Neural cell (in vitro differentiated cells): Measurements from ENCODE around the gene SUSD3. TPM values are rescaled to one million over a fixed set of nuclear protein-coding genes. Genes with fewer than 3 reads are reported as not detected.

Experiments used
- H2AFZ ChIP-seq: fragments of 200-600, 300-800 bp; sonication (generic), shearing (Covaris generic); 2 replicates; pipeline ENCODE4 v1.6.0; 2014; ENCODE audit warnings: low read depth, mild to moderate bottlenecking, antibody characterized with exemption, low read length, moderate library complexity
- H3F3A ChIP-seq: fragments of 200-600 bp; shearing (Covaris generic); 2 replicates; pipeline ENCODE4 v1.6.1; 2016; ENCODE audit warnings: mild to moderate bottlenecking, moderate library complexity, mixed read lengths, antibody characterized with exemption, low read length; ENCODE audit not compliant: insufficient read depth, poor library complexity, severe bottlenecking
- H3K27ac ChIP-seq: fragments of 200-600, 300-800 bp; sonication (generic), shearing (Covaris generic); 2 replicates; pipeline ENCODE4 v1.5.1; 2014; ENCODE audit warnings: mild to moderate bottlenecking, low read length, moderate library complexity
- H3K27me3 ChIP-seq: fragments of 300-800, 200-600 bp; sonication (generic), shearing (Covaris generic); 2 replicates; pipeline ENCODE4 v1.6.0; 2014; ENCODE audit warnings: mild to moderate bottlenecking, low read depth, low read length, moderate library complexity; ENCODE audit not compliant: insufficient read depth
- H3K36me3 ChIP-seq: fragments of 300-800, 200-600 bp; sonication (generic), shearing (Covaris generic); 2 replicates; pipeline ENCODE4 v1.5.1; 2014; ENCODE audit warnings: mild to moderate bottlenecking, antibody characterized with exemption, low read length, moderate library complexity; ENCODE audit not compliant: insufficient read depth
- H3K4me2 ChIP-seq: fragments of 300-800, 200-600 bp; sonication (generic), shearing (Covaris generic); 2 replicates; pipeline ENCODE4 v1.6.0; 2014; ENCODE audit warnings: mild to moderate bottlenecking, low read length
- H3K4me3 ChIP-seq: fragments of 300-800, 200-600 bp; sonication (generic), shearing (Covaris generic); 2 replicates; pipeline ENCODE4 v1.5.1; 2014; ENCODE audit warnings: mild to moderate bottlenecking, low read length, moderate library complexity
- H3K79me2 ChIP-seq: fragments of 200-600 bp; shearing (Covaris generic); replicated peaks from 2 replicates; pipeline ENCODE4 v1.6.0; 2014; ENCODE audit warnings: mild to moderate bottlenecking, low read length, moderate library complexity; ENCODE audit not compliant: insufficient read depth
- H3K9ac ChIP-seq: fragments of 300-800, 200-600 bp; sonication (generic), shearing (Covaris generic); 2 replicates; pipeline ENCODE4 v1.6.1; 2016; ENCODE audit warnings: mild to moderate bottlenecking, low read length, mixed read lengths
- H3K9me2 ChIP-seq: fragments of 200-600 bp; shearing (Covaris generic); 2 replicates; pipeline ENCODE4 v1.6.1; 2016; ENCODE audit warnings: mild to moderate bottlenecking, low read length, mixed read lengths; ENCODE audit not compliant: insufficient read depth
- H3K9me3 ChIP-seq: fragments of 200-600, 300-800 bp; sonication (generic), shearing (Covaris generic); 2 replicates; pipeline ENCODE4 v1.6.1; 2016; ENCODE audit warnings: mild to moderate bottlenecking, mixed run types, low read length, moderate library complexity, mixed read lengths
- H4K20me1 ChIP-seq: fragments of 200-600 bp; shearing (Covaris generic); 2 replicates; pipeline ENCODE4 v1.6.1; 2016; ENCODE audit warnings: mild to moderate bottlenecking, mixed run types; ENCODE audit not compliant: insufficient read depth
- EP300 ChIP-seq: fragments of 450-650 bp; conservative IDR thresholded peaks from 2 replicates; pipeline ENCODE4 v1.6.1; 2014; ENCODE audit warnings: antibody characterized with exemption, mild to moderate bottlenecking, moderate library complexity; ENCODE audit not compliant: poor library complexity, severe bottlenecking
- EZH2 ChIP-seq: fragments of 200-600, 300-800 bp; shearing (Covaris generic), sonication (generic); IDR thresholded peaks from 2 replicates; pipeline ENCODE4 v1.6.1; 2014; ENCODE audit warnings: antibody characterized with exemption, low read length, borderline replicate concordance, mild to moderate bottlenecking; ENCODE audit not compliant: insufficient read depth, poor library complexity, severe bottlenecking
- MXI1 ChIP-seq: fragments of 450-650 bp; conservative IDR thresholded peaks from 2 replicates; pipeline ENCODE4 v1.6.1; 2014; ENCODE audit warnings: antibody characterized with exemption, mild to moderate bottlenecking; ENCODE audit not compliant: poor library complexity, severe bottlenecking
- POLR2AphosphoS5 ChIP-seq: IDR thresholded peaks from 2 replicates; pipeline ENCODE4 v1.6.1; 2012
- RAD21 ChIP-seq: fragments of 450-650 bp; conservative IDR thresholded peaks from 2 replicates; pipeline ENCODE4 v1.6.1; 2014; ENCODE audit warnings: antibody characterized with exemption, mild to moderate bottlenecking, moderate library complexity
- SMC3 ChIP-seq: fragments of 450-650 bp; conservative IDR thresholded peaks from 2 replicates; pipeline ENCODE4 v1.6.1; 2014; ENCODE audit warnings: antibody characterized with exemption, mild to moderate bottlenecking, moderate library complexity; ENCODE audit not compliant: poor library complexity
- TAF1 ChIP-seq: IDR thresholded peaks from 2 replicates; pipeline ENCODE4 v1.6.1; 2012; ENCODE audit warnings: low read depth
- polyA plus RNA-seq: library from polyadenylated mRNA; depleted of rRNA; stranded (reverse); fragments of >200 nt; gene quantifications from 2 replicates; pipeline ENCODE4 v1.2.3, GENCODE V29; 2014
- TF ChIP-seq, protein P1 (sequence below): IDR thresholded peaks from 2 replicates; pipeline ENCODE4 v1.6.1; 2012; ENCODE audit warnings: borderline replicate concordance
- TF ChIP-seq, protein P2 (sequence below): fragments of 450-650 bp; IDR thresholded peaks from 2 replicates; pipeline ENCODE4 v1.5.1; 2014; ENCODE audit warnings: antibody characterized with exemption, mild to moderate bottlenecking, moderate library complexity; ENCODE audit not compliant: poor library complexity, severe bottlenecking

SUSD3 gene
- polyA plus RNA-seq, 1 donor from 2014 or later: not detected

DNA sequence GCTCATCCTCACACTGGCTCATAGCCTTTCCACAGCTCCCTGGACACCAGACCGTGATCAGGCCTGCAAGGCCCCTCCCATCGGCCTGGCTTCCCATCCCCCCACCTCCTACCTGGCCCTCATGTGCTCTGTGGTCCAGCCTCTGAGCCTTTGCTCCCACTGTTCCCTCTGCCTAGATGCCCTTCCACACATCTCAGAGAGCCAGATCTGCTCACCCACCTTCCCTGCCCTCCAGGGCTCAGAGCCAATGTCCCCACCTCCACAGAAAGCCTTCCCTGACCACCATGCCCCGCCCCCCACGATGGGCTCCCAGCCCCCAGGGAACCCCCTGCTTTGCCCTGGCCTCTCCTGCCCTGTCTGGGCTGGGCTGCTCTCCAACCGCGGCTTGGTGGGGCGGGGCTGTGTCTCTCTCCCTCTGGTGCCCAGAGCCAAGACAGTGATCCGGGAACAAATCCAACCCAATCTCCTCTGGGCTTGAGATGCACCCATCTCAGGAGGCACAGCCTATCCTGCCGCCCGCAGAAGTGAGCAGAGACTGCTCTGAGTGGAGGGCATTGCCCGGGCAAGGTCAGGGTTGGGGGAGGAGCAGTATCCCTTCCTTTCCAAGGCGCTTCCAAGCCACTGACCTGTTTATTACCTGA lies 73.9 kb downstream of the SUSD3 start:
- no peaks in the 10 kb centered on the region for H3K79me2 ChIP-seq
- H2AFZ ChIP-seq: no peak overlapping the region
- no peaks in the 10 kb centered on the region for H3K9me2 ChIP-seq
- H4K20me1 ChIP-seq: no peaks in the 10 kb centered on the region
- no peak overlapping the region for H3K4me3 ChIP-seq
- H3F3A ChIP-seq: no peaks in the 10 kb centered on the region
- H3K36me3 ChIP-seq: no peaks in the 10 kb centered on the region
- no peak overlapping the region for H3K4me2 ChIP-seq
- no peaks in the 10 kb centered on the region for H3K9me3 ChIP-seq
- H3K27me3 ChIP-seq: no peaks in the 10 kb centered on the region
- H3K9ac ChIP-seq: no peak overlapping the region
- H3K27ac ChIP-seq: no peak overlapping the region
- TF ChIP-seq EZH2 (no peak), SMC3 (no peak)
- TF ChIP-seq, protein P1, sequence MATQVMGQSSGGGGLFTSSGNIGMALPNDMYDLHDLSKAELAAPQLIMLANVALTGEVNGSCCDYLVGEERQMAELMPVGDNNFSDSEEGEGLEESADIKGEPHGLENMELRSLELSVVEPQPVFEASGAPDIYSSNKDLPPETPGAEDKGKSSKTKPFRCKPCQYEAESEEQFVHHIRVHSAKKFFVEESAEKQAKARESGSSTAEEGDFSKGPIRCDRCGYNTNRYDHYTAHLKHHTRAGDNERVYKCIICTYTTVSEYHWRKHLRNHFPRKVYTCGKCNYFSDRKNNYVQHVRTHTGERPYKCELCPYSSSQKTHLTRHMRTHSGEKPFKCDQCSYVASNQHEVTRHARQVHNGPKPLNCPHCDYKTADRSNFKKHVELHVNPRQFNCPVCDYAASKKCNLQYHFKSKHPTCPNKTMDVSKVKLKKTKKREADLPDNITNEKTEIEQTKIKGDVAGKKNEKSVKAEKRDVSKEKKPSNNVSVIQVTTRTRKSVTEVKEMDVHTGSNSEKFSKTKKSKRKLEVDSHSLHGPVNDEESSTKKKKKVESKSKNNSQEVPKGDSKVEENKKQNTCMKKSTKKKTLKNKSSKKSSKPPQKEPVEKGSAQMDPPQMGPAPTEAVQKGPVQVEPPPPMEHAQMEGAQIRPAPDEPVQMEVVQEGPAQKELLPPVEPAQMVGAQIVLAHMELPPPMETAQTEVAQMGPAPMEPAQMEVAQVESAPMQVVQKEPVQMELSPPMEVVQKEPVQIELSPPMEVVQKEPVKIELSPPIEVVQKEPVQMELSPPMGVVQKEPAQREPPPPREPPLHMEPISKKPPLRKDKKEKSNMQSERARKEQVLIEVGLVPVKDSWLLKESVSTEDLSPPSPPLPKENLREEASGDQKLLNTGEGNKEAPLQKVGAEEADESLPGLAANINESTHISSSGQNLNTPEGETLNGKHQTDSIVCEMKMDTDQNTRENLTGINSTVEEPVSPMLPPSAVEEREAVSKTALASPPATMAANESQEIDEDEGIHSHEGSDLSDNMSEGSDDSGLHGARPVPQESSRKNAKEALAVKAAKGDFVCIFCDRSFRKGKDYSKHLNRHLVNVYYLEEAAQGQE: no peak

DNA sequence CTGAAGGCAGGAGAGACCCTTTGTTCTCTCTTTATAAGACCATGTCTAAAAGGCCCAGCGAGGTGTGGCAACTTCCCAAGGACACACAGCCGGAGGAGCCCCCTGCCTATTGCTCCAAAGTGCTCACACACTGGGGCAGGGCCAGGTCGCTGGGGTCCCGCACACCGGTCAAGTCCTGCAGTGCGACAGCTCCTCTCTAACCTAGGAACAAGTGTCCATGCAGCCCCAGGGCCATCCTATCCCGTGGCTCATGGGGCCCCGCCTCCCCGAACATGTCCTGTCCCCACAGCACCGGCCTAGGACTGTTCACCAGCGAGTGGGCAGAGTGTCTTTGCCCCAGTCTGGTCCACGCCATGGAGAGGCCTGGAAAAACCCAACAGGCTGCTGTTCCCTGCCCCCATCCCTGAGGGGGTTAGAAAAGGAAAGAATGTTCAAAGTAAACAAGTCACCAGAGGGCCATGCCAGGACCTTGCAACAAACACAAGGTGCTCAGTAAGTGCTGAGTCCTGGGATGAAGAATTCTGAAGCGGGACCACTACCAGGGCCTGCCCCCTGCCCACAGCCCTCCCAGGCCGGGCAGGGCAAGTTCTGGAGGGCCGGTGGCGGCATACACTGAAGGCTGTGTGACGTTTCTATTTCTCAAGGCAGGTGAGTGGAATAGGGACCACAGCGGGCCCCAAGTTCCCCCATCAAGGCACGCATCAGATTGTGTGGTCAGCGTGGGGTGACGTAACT lies 74.6 kb downstream of the SUSD3 start:
- Histone ChIP-seq H3K27ac (no peak overlapping the region), H3F3A (no peaks in the 10 kb centered on the region), H3K9me3 (no peaks in the 10 kb centered on the region), H3K36me3 (no peaks in the 10 kb centered on the region), H3K27me3 (no peaks in the 10 kb centered on the region), H3K4me2 (peak overlapping the region; percentile 62), H3K79me2 (no peaks in the 10 kb centered on the region), H3K4me3 (peak overlapping the region; percentile 85), H4K20me1 (no peaks in the 10 kb centered on the region), H2AFZ (no peak overlapping the region), H3K9me2 (no peaks in the 10 kb centered on the region), H3K9ac (peak overlapping the region; percentile 67)
- TF ChIP-seq EP300 (no peak), POLR2AphosphoS5 (no peak), RAD21 (no peak), SMC3 (no peak), MXI1 (no peak), EZH2 (no peak), TAF1 (no peak)
- TF ChIP-seq, protein P2, sequence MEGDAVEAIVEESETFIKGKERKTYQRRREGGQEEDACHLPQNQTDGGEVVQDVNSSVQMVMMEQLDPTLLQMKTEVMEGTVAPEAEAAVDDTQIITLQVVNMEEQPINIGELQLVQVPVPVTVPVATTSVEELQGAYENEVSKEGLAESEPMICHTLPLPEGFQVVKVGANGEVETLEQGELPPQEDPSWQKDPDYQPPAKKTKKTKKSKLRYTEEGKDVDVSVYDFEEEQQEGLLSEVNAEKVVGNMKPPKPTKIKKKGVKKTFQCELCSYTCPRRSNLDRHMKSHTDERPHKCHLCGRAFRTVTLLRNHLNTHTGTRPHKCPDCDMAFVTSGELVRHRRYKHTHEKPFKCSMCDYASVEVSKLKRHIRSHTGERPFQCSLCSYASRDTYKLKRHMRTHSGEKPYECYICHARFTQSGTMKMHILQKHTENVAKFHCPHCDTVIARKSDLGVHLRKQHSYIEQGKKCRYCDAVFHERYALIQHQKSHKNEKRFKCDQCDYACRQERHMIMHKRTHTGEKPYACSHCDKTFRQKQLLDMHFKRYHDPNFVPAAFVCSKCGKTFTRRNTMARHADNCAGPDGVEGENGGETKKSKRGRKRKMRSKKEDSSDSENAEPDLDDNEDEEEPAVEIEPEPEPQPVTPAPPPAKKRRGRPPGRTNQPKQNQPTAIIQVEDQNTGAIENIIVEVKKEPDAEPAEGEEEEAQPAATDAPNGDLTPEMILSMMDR: no peak
- TF ChIP-seq, protein P1: no peak
